GM08714 (cell line): ENCODE results near the gene HUS1.
"Not testable (repeated sequence)": the region's sequence is repeated elsewhere in the genome, so short reads cannot be mapped to it uniquely, and the experiment has no call there.

ENCODE experiments used
- H3K4me3 ChIP-seq: fragments of 200-500 bp; sonication (Bioruptor generic); 2 replicates; pipeline ENCODE4 v1.5.1; 2014; ENCODE audit warnings: mild to moderate bottlenecking, low read length, inconsistent platforms
- ZNF274 ChIP-seq: IDR thresholded peaks from 2 replicates; pipeline ENCODE4 v1.6.1; 2012; ENCODE audit warnings: mild to moderate bottlenecking, low read depth, low read length

The HUS1 gene

DNA sequence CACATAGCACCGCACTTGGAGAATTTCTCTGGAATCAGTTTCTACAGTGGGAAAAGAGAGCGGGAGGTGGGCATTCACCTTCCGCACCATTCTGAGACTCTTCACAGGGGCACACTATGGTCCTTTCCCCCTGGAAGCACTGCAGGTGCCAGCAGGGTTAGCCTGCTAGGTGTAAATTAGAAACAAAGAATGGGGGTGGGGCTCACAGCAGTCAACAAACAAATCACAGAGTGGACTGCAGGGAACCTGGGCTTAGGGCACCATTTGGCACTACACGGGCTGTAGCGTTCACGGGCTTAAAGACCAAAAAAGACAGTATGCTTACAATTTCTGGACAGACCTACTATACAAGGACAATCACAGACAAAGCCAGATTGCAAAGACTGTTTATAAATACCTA lies 23.2 kb downstream of the HUS1 start:
- TF ChIP-seq ZNF274 = no peak
- no peak overlapping the region for H3K4me3 ChIP-seq

DNA sequence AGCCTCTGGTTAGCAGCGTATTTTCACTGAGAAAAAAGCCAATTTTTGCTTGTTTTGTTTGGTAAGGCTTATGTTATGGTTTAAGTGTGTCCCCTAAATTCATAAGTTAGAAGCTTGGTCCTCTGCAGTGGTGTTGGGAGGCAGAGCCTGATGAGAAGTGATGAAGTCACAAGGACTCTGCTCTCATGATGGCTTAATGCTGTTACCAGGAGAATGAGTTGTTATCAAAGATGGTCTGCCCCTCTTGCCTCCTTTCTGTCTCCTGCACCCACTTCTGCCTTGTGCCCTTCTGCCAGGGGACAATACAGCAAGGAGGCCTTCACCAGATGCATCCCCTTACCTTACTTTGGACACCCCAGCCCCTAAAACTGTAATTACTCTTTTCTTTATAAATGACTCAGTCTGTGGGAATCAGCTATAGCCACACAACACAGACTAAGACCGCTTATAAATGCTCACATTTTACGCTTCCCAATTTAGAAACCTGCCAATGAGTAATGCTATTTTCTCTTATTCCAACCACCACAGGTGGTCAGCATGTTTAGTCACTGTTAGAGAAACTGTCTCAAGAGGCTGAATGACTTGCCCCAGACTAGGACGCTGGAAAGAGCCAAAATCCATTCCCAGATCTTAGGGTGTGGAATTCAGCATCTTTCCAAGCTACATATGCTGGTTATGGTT lies 25.0 kb downstream of the HUS1 start:
- no peak overlapping the region for H3K4me3 ChIP-seq
- no peak for TF ChIP-seq ZNF274

DNA sequence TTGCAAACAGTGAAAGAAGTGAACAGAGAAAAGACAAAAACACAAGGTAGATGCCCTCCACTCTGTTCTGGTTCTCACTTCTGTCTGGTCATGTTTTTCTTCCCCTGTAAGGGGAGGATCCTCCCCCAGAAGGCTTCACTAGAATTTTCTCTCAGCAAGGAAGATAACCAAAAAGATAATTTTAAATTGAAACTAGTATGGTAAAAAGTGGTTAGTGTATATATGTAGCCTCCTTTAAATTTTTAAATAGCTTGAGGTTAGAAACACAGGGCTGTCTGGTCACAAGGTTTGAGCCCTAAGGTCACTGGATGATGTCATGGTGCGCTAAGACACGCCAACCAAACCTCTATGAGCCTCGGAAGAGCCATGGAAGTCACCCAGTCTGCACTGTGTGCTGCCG lies 25.6 kb downstream of the HUS1 start:
- no peak overlapping the region for H3K4me3 ChIP-seq
- TF ChIP-seq ZNF274 = no peak

DNA sequence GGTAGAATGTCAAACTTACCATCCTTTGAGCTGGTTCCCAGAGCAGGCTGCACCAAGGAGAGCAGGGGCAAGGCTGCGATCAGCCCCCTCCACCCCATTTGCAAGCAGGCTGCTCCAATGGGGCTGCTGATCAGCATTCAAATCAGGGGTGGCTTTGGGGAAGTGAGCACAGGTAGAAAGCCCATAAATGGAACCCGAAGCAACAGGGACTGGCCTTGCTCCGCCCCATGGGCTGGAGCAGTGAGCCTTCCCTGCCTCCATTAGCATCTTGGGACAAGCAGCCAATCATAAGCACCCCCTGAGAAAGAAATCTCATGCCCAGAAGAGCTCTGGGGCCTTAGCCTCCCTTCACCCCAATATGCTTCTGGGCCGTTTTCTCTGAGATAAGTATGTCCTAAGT lies 27.2 kb downstream of the HUS1 start:
- H3K4me3 ChIP-seq = no peak overlapping the region
- no peak for TF ChIP-seq ZNF274

DNA sequence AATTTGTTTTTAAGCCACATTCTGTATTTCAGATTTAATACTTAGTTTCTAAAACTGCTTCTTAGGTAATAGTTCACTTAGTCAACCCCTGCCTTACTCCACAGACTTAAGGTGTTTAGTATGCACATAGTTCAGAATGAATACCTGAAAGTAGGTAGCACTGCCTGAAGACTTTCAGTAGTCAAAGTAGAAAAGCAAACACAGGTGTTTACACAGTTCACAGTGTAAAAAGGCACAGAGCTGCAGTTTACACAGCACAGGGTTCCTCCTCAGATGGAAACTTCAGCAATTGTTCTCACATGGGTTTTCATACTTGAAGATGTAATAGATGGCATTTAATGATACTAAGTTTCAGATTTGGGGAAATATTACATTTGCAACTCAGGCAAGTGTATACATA lies 28.0 kb downstream of the HUS1 start:
- no peak for TF ChIP-seq ZNF274
- no peak overlapping the region for H3K4me3 ChIP-seq

DNA sequence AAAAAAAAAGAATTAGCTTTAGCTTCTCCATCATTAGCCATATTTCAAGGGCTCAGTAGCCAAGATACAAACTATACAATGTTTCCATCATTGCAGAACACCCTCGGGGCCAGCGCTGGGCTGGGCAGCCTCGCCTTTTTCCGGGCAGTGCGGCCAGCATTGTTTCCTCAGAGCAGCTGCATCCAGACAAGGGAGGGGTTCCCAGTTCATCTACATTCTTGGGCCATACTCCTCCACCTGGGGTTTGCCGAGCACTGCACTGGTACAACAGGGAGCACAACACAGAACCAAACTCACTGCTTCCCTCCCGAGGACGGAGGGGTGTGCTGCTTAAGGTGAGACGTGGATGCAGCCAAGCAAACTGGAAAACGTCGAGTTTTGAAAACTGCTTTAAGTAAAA lies 28.7 kb downstream of the HUS1 start:
- no peak for TF ChIP-seq ZNF274
- H3K4me3 ChIP-seq = no peak overlapping the region

DNA sequence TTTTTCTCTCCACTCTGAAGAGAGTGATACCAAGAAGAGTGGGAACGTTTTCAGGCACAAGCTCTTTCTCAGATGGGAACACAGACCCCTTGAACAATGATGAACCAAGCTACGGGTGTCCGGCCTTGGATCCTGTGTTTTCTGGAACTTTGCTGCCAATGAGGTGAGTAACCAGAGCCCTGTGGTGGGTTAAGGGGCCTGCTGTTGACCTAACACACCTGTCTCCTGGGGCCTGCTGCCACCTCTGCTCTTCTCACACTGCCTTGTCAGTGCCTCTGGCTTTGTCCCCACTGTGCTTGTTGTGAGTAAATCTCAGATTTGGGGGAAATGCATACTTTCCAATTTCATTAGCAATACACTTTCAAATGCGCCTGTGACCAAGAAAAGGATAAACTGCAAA lies 29.7 kb downstream of the HUS1 start:
- H3K4me3 ChIP-seq = no peak overlapping the region
- no peak for TF ChIP-seq ZNF274

DNA sequence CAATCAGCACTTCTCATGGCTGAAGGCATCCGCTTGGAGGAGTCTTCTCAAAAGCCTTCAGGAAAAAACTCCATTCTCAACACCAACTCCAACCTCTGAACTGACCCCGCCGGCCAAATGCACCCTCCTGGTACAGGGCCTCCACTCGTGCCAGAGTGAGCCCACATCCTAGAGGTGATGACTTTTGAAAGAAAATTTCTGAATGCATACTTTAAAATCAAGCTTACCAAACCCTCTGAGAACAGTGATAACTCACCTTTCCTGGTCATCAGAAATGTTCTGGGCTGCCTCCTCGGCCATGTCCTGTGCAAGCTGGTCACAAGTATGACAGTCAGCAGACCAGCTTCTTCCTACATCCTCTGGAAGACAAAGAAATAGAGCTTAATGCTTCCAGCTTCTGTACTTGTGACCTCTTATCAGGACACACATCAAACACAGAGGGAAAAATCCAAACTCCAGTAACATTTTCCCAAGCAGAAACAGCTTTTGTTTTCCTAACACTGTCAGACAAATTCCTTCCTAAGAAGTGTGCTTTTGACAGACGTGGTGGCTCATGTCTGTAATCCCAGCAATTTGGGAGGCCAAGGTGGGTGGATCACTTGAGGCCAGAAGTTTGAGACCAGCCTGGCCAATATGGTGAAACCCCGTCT lies 31.1 kb downstream of the HUS1 start, which contains the start of gene PKD1L1:
TSS of gene PKD1L1 (minus strand) at position 326 of the 650 bp plus-strand sequence. CDS start at position 300, 26 bp downstream.
- no peak for TF ChIP-seq ZNF274
- no peak within 1 kb of the TSS for H3K4me3 ChIP-seq

DNA sequence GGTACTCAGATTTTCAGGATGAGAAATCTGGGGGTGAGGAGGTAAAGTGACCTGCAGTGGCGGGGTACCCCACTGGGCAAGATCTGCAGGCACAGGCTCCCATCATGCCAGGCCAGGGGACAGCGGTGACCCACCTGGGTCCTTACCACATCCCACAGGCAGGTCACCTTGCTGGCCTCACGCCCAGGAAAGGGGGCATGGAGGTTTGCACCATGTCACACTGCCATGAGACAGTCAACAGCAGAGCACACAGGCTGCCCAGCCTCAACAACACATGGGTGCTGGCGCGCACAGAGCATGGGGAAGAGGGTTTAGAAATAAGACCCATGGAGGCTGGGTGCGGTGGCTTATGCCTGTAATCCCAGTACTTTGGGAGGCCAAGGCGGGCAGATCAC lies 32.1 kb downstream of the HUS1 start:
- H3K4me3 ChIP-seq = no peak overlapping the region
- no peak for TF ChIP-seq ZNF274

DNA sequence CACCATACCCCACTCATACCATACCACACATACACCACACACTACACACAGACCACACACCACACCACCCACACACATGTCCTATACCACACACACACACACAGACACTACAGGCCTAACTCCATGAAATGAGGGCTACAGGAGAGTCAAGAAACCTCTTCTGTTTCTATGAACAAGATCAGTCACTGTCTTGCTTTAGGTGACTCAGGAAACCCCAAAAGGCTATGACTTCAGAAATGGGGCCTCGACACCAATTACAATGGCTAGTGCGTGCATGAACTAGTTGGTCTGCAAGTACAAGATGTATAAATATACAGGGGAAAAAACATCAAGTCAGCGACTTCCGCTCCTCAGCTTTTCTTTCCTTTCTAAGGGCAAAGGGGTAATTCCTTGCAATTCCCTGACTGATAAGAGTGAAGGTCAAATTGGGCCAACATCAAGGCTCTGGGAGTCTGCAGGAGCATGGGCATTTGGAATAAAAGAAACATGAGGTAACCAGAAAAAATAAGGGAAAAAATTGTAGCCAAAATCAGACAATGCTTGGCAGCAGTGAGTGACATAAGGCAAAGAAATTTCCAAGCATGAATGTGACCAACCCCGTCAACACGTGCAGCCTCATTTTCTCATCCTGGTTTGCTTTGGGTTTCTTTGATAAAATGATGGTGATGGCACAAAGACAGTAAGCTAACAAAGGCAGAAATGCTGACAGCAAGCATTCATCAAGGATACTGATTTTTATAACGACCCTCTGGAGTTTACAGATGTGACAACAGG lies 32.6 kb downstream of the HUS1 start:
- no peak for TF ChIP-seq ZNF274
- no peak overlapping the region for H3K4me3 ChIP-seq

DNA sequence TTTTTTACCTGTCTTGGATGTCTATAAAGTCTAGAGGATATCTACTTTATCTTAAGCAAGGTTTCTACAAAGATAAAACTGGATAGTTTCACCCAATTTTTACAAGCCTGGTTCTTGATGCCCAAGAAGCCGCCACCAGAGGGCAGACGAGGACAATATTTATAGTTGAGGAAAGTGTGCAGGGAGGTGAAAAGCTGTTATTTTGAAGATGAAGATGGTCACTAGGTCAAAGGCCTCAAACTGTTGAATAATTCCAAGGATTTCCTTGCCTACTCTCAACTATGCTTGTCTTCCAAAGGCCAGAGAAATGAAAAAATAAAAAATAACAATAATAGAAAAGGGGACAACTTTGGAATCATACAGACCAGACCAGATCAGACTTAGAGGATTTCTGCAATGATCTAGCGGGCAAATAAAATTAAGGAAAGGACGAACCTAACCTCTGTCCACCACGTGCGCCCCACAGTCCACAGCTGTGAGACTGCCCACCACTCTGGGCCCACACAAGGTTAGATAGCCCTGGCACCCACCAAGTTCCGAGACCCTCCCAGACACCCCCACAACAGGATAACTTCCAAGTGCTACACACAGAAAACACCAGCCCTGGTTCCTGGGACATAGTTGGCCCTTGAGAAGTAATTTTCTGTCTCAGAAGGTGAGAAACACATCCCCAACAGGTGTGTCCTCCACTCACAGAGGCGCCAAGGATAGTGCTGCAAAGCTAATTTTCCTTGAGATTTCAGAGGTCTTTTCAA lies 34.0 kb downstream of the HUS1 start:
- no peak overlapping the region for H3K4me3 ChIP-seq

DNA sequence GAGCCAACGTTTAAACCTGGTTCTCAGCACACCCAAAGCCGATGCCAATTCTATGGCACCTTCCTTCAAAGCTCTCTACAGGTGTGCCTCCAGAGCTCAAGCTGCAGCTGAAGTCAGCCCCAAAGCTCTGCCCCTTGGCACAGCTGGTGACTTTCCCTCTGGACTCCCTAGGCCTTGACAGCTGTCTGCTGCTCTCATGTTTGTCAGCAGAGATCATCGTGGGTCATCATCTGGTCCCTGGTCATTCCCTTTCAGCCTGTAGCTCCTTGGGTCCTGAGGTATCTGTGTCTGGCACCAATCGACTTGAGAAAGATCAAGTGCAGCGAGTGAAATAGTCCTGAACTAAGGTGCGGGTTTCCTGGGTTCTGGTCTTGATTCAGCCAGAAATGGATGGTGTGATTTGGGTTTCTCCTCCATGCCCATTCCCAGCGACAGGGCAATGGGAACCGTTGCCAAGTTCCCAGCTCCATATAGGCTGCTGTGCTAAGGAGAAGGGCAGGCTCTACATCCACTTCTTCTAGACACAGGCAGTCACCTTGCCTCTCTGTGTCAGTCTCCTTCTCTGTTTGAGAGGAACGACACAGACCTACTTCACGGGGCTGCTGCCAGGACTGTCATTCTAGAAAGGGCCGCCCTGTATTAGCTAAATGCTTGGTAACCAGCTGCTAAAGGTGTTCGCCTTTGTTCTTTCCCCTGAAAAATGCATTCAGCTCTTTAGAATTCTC lies 34.7 kb downstream of the HUS1 start:
- no peak for TF ChIP-seq ZNF274
- H3K4me3 ChIP-seq = no peak overlapping the region

More for the DNA sequence above, 34.0 kb downstream of the HUS1 start:
- TF ChIP-seq ZNF274 = no peak

DNA sequence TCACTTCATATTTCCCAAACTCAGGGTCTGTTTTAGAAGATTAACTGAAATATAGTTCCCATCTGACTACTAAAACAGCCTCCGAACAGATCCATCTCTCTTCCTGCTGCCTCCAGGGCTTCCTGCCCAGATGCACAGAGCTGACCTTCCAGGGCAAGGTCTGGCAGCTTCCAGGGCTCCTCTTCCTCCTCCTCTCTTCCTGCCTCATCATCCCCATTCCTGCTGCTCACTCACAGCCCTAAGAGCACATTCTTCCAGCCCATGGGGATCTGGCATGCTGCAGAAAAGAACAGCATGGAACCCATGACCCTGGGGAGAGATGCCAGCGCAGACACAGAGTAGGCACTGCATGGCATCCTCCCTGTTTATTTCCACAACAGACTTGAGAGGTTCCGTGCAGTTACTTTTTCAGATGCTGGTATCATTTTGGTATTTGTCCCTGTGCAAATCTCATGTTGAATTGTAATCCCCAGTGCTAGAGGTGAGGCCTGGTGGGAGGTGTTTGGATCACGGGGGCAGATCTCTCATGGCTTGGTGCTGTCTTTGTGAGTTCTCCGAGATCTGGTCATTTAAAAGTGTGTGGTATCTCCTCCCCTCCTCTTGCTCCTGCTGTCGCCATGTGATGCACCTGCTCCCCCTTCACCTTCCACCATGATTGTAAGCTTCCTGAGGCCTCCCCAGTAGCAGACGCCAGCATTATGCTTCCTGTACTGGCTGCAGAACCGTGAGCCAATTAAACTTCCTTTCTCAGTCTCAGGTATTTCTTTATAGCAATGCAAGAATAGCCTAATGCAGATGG lies 35.5 kb downstream of the HUS1 start:
- H3K4me3 ChIP-seq = no peak overlapping the region
- TF ChIP-seq ZNF274 = no peak

DNA sequence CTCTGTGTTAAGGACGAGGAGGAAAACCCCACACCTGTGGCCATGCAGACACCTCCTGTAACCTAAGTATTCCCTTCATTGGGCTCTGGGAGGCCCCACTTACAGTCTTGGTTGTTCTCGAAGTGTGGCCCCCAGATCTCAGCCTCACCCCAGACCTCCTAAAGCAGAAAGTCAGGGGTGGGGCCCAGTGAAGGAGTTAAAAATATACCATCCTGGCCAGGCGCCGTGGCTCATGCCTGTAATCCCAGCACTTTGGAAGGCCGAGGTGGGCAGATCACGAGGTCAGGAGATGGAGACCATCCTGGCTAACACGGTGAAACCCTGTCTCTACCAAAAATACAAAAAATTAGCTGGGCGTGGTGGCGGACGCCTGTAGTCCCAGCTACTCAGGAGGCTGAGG lies 36.8 kb downstream of the HUS1 start:
- not testable (repeated sequence) for H3K4me3 ChIP-seq
